GM21526 (cell line): ENCODE measurements around the gene ISYNA1.
"Not testable (repeated sequence)": the region's sequence is repeated elsewhere in the genome, so short reads cannot be mapped to it uniquely, and the experiment has no call there.

Source experiments
- ATAC-seq: cut with Tn5 transposase; IDR thresholded peaks from one replicate; pipeline ENCODE4 v1.9.1; 2021; ENCODE audit warnings: moderate library complexity; ENCODE audit not compliant: unreplicated experiment, low FRiP score

The ISYNA1 gene

DNA sequence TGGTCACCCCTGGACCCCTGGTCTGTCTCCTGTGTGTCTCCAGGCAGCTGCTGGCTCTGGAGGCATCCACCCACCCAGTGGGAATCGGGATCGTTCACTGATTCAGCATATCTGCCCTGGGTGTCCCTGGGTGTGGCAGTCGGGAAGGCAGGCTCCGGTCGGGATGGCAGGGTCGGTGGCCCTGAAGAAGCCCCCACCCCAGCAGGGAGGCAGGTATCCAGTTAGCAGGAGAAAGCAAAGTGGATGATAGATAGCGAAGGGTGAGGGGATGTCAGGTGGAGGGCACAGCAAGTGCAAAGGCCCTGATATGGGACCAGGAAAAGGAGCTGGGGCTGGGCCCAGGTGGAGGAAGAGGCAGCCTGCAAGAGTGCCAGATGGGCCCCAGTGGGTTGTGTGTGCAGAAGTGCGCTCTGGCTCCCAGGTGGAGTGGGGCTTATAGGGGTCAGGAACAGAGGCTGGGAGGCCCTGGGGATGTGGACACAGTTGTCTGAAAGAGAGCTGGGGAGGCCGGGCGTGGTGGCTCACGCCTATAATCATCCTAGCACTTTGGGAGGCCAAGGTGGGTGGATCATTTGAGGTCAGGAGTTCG, 16.5 kb downstream of the ISYNA1 start:
- no peak for ATAC-seq

DNA sequence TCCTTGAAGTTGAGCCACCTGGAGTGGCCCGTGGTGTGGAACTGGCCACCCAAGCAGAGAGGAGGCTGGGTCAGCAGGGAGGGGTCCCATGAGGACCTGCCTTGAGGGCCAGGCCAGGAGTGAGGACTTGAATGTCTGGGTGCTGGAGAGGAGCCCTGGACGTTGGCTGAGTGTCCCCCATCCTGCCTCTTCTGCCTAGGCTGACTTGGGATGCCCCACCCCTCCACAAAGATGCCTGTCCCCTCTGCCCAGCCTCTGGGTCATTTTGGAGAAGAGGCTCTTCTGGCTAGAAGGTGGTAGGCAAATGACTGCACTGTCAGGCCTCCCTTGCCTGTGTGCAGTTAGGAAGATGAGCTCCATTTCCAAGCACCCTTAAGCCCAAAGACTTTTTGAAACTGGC, 17.0 kb downstream of the ISYNA1 start:
- no peak for ATAC-seq

DNA sequence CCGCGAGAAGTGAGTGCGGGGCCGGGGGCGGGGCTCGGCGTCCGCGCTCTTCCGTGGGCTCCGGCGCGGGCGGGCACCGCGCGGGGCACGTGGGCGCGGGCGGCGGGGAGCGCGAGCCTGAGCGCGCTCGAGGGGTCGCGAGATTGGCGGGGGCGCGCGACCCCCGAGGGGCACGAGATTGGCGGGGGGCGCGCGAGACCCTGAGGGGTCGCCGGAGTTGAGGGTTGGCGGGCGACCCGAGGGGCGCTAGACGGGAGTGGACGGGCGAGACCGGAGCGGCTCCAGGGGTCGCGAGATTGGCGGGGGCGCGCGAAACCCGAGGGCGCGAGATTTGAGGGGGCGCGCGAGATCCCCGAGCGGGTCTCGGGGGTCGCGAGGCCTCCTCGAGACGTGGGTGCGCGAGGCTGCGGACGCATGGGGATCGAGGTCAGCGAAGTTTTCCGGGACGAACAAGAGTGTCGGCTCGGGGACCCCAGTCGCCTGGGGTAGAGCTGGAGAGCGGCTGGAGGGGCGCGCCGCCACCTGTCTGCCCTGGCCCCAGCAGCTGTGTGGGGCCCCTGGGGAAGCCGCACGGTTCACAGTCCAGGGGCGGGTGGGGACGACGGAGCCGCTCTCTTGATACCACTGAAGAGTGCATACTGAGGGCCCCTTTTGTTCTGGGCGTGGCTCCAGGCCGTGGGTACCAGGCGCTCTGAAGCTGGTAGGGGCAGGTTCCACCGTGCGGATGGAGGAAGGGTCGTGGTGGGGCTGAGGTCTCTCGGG, 18.1 kb downstream of the ISYNA1 start:
- ATAC-seq = no peak

DNA sequence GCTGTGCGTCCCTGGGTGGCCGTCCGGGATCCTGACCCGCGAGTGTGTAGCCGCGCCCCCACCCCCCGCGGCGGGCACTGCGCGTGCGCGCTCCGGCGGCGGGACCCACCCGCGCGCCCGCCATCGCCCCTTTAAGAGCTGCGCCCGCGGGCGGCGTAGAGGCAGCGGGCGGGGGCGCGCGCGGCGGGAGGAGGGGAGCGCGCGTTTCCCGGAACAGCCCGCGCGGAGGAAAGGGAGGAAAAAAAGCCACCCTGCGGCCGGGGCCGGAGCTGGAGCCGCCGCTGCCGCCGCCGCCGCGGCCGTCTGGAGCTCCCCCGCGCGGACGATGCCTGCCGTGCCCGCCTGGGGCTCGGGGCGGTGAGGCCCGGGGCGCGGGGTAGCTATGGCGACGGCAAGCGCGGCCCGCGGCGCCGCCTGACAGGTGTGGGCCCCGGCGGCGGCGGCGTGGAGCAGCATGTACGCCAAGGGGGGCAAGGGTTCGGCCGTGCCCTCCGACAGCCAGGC, 18.7 kb downstream of the ISYNA1 start, which contains the start of gene SSBP4:
Gene SSBP4 (plus strand): TSS at position 204 of the 504 bp plus-strand sequence. CDS start 251 bp downstream, at position 455.
- ATAC-seq = peak; percentile 29

DNA sequence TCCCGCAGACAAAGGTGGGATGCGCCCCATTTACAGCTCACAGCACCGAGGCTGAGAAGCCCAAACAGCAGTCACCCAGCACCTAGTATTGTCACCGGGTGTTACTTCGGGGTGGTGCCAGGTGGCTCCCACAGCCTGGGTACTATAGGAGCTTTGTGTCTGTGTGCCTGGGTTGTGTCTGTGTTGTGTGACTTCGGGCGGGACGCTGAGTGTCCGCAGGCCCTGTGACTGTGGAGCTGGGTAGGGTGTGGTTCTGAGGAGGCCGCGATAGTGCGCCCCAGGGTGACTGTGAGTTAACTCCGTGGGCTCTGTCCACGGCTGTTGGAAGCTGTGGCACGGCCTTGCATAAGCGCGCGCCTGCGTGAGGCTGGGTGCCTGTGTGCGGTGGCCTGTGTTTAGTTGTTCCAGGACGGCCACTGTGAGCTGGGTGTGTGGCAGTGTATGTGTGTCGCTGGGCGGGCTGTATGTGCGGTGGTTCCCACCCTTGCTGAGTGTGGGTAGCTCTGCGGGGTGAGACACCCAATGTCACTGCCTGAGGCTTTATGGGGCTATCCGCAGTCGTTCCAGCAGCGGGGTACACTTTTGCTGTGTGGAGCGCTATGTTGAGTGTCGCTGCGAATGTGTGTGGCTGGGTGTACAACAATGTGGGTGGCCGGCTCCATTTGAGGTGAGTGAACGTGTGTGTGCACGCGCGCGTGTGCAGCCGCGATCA, 19.3 kb downstream of the ISYNA1 start:
- no peak for ATAC-seq

DNA sequence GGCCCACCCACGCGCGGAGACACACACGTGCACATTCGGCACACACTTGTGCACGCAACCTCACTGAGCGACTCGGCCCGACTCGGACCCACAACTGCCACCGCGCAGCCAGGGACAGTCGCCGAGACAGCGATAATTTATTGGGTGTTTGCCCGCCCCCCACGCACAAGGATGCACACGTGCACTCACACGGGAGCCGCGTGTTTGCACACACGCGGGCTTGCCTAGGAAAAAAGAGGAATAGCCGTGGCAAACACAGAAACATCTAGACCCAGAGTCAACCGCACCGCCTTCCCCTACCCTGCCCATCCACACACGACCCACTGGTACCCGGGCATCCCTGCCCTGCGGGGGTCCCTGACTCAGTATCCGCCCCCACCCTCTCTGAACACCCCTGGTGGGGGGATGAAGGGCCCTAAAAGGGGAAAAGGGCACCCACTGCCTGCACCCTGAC, 19.9 kb downstream of the ISYNA1 start:
- no peak for ATAC-seq

DNA sequence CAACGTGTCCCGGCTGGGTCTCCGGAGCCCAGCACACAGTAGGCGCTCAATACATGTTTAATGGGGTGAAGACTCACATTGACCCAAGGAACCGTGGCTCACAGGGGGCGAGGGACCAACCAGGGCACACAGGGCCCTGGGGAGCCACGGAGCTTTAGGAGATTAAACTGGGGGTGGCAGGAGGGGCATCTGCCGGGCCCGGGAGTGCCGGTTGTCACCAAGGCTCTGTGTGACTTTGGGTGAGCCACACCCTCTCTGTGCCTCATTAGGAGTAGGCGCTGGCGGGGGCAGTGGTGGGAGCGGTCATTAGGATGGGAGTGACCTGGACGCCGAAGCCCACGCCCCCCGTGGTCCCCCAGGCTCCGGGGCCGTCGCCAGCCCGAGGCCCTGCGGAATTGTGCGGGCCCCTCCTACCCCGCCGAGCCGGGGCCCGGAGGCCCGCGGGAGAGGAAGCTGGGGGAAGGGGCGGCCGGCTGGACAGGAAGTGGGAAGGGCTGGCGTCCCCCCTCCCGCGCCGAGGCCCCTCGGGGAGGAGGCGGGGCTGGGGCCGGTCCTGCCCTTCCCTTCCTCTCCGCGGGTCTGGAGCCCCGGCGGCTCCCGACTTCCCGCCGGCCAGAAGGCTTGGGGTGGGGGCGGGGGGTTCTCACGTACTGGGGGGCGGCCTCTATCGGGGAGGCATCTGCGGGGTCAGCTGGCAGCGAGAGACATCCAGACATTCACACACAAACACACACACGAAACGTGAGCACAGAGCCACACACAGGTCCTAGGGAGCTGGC, 20.5 kb downstream of the ISYNA1 start:
- ATAC-seq = no peak

DNA sequence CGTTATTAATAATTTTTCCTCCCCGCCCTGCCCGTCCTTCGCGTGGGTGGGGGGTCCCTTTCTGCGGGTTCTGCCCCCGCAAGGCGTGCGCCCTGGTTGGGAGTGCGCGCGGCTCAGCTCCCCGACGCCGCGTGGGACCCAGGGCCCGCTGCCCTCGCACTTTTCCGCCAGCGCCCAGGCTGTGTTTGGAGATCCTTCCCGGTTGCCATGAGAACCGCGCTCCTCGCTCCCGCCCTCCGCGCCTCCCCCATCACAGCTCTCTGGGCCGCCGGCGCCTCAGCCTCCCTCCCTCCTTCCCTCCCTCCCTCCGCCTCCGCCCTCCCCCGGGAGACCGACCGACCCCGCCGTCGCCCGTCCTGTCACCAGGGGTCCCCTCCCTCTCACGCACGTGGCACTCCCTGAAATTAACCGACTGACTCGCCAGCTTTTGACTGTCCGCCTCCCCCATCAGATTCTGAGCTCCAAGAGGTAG, 21.1 kb downstream of the ISYNA1 start:
- no peak for ATAC-seq

DNA sequence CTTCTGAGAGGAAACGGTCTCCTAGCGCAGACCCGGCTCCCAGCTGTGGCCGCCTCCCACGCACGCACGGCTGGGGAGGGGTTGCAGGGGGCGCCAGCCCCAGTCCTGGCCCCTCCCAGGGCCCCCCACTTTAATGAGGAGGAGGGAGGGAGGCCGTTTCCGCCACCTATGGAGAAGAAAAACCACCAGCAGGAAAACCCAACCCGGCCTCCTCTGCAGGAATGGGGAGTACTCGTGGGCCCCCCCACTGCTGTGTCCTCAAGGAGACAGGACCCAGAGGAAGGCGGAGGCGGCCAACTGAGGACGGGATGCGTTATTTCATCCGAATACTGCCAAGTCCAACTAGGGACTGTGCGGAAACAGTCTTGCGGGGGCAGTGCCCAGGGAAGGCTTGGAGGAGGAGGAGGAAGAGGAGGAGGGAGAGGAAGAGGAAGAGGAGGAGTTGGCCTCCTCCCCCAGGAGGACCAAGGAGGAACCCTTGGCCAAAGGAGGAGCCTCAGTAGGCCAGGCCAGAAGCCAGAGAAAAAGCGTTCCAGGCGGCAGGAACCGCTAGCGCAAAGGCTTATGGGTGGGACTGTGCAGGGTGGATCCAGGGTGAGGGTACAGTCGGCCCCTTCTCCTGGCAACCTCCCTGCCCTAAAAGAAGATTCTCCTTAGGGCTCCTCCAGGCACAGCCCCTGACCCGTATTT, 22.6 kb downstream of the ISYNA1 start:
- no peak for ATAC-seq

DNA sequence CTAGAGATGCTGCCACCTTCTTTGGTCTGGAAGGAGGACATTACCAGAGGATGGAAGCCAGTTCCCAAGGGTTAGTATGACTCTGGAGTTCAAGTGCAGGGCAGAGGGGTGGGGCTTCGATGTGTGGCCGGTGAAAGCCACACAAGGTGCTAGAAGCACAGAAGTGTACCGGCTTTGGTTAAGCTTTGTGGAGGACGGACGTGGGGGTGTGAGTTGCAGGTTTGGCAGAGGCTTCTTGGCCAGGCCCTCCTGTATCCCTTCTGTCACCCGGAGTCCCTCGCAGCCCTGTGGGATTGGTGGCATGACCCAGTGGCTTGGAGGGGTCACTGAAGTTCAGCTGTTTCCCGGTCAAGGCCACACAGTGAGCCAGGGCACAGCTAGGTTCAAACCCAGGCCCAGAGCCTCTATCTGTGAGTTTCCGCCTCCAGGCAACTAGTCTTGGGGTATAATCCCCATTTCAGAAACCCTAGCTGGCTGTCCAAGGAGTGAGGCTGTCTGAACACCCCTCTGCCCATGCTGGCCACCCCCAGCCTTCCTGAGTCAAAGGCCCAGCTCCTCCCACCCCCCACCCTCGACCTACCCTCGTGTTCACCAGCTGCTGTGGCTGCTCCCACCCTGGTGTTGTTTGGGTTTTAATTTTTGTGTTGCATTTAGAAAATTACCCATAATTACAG, 23.3 kb downstream of the ISYNA1 start:
- no peak for ATAC-seq

DNA sequence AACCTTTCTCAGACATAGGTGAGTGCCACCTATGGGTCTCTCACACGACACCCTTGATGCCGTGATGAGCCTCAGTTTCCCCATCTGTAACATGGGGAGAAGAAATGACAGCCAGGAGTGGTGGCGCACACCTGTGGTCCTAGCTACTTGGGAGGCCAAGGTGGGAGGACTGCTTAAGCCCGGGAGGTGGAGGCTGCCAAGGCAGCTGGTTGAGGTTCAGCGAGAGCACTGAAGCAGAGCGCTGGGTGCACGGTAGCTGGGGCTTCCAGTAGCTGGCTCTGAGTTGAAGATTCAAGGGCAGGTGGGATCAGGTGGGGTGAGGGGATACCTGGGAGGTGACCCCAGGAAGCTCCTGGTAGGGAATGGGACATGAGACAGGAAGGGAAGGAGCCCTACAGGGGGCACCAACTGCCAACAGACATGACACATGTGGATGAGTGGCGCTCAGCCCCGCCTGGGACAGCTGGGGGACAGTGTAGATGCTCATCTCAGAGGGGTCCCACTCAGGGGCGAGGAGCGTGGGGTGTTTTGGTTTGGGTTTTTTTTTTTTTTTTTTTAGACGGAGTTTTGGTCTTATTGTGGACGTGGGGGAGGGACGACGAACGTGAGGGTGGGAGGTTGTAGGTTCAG, 25.2 kb downstream of the ISYNA1 start:
- ATAC-seq = no peak

DNA sequence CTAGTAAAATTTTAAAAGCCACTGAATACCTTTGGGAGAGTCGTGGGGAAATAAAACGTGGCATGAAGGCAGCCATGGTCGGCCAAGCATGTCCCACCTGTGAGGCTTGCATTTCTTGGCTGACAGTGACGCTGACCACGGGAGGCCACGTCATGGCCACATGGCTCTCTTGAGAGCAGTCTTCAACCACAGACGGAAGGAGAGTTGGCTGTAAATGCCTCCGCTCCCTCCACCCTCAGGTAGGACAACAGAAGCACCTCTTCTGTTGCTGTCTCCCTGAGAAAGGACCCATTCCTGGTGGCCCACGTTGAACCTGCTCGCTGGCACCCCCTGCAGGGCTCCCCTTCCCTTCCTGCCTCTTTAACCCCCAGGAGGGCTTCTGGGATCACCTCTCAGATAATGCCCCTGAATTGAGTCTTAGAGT, 29.9 kb downstream of the ISYNA1 start:
- no peak for ATAC-seq

DNA sequence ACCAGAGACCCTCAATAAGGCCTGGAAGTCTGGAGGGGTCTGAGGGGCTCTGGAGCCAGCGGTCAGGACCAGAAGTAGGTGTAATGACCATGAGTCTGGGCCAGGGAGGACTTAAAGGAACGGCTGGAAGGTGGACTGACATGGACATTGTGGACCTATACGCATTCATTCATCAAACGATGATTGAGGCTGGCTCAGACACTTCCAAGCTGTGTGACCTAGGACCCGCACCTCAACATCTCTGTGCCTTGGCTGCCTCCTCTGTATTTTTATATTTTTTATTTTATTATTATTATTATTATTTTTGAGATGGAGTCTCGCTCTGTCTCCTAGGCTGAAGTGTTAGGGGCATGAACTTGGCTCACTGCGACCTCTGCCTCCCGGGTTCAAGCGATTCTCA, 31.2 kb downstream of the ISYNA1 start:
- ATAC-seq = no peak

DNA sequence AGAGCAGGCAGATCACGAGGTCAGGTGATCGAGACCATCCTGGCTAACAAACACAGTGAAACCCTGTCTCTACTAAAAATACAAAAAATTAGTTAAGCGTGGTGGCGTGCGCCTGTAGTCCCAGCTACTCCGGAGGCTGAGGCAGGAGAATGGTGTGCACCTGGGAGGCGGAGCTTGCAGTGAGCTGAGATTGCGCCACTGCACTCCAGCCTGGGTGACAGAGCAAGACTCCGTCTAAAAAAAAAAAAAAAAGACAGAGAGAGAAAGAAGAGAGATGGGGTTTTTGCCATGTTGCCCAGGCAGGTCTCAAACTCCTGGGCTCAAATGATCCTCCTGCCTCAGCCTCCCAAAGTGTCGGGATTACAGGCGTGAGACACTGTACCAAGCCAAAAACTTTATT, 32.2 kb downstream of the ISYNA1 start:
- ATAC-seq = not testable (repeated sequence)

DNA sequence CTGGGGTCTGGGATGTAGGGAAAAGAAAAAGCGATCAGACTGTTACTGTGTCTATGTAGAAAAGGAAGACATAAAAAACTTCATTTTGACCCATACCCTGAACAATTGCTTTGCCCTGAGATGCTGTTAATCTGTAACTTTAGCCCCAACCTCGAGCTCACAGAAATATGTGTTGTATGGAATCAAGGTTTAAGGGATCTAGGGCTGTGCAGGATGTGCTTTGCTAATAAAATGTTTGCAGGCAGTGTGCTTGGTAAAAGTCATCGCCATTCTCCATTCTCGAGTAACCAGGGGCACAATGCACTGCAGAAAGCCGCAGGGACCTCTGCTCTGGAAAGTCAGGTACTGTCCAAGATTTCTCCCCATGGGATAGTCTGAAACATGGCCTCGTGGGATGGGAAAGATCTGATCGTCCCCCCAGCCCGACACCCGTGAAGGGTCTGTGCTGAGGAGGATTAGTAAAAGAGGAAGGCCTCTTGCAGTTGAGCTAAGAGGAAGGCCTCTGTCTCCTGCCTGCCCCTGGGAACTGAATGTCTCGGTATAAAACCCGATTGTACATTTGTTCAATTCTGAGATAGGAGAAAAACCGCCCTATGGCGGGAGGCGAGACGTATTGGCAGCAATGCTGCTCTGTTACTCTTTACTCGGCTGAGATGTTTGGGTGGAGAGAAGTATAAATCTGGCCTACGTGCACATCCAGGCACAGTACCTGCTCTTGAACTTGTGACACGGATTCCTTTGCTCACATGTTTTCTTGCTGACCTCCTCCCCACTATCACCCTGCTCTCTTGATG, 35.3 kb downstream of the ISYNA1 start:
- not testable (repeated sequence) for ATAC-seq

DNA sequence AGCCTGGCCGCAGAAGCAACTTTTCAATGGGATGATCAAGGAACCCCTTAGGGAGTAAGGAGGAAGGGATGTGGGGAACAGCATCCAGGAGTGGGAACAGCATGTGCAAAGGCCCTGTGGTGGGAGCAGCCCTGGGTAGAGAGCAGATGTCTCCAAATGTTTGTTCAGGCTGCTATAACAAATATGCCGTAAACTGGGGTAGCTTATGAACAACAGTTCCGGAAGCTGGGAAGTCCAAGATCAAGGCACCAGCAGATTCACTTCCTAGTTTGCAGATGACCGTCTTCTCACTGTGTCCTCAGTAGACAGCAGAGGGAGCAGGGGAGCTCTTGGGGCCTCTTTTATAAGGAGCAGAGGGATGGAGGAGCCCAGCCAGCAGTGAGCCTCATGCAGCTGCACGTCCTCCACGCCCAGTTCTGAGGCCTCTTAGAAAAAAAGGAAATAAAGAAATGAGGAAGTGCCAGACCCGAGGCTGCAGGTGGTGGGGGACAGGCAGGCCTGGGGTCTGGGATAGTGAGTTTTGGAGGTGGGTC, 36.3 kb downstream of the ISYNA1 start:
- ATAC-seq = no peak

DNA sequence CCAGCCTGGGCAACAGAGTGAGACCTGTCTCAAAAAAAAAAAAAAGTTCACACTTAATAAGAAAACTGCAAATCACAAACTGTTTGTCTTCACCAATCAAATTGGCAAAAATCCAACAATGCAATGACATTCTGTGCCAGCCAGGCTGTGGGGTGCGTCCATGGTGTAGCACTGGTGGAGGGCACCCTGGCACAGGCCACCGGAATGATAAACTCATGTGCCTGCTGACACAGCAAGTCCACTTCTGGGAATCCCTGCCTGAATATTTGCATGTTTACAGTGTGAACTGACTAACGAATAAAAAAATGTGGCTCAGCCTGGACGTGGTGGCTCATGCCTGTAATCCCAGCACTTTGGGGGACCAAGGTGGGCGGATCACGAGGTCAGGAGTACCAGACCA, 38.9 kb downstream of the ISYNA1 start:
- no peak for ATAC-seq
